Daoy (cell line): ENCODE results near the gene GOLGA8M. TPM values are rescaled to one million over a fixed set of nuclear protein-coding genes. Genes with fewer than 3 reads are reported as not detected.
"Not testable (repeated sequence)": the region's sequence is repeated elsewhere in the genome, so short reads cannot be mapped to it uniquely, and the experiment has no call there.

Experiments used
- DNase-seq: peaks from one replicate; pipeline ENCODE4 v3.0.0-alpha.2; 2015; ENCODE audit warnings: low read depth
- total RNA-seq: library from RNA; depleted of rRNA; stranded (reverse); fragments of >200 nt; shearing (Covaris generic); gene quantifications from 2 replicates; pipeline ENCODE4 v1.2.3, GENCODE V29; 2014; rRNA removed

Gene GOLGA8M, protein sequence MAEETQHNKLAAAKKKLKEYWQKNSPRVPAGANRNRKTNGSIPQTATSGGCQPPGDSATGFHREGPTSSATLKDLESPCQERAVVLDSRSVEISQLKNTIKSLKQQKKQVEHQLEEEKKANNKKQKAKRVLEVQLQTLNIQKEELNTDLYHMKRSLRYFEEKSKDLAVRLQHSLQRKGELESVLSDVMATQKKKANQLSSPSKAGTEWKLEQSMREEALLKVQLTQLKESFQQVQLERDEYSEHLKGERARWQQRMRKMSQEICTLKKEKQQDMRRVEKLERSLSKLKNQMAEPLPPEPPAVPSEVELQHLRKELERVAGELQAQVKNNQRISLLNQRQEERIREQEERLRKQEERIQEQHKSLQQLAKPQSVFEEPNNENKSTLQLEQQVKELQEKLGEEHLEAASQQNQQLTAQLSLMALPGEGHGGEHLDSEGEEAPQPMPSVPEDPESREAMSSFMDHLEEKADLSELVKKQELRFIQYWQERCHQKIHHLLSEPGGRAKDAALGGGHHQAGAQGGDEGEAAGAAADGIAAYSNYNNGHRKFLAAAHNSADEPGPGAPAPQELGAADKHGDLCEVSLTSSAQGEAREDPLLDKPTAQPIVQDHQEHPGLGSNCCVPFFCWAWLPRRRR
- not detected in 2 replicates for total RNA-seq

DNA sequence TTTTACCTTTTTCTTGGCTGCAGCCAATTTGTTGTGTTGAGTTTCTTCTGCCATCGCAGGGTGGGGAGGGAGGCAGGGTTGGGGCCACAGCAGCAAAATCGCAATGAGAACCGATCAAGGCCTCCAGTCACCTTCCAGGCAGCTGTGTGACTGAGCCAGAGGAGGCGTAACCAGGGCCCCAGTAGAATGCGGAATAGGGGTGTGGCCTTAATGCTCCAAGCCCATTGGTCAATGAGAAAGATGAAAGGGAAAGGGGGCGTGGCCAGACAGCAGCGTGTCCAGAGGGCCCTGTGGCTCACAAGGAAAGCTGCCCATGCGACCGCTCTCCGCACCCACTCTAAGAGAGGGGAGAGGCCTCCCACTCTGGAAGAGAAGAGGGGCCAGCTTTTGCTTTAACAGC, at the start of gene GOLGA8M:
Gene GOLGA8M, minus strand, starts transcription at position 152 of the 400 bp plus-strand sequence. Its CDS starts 98 bp downstream, at position 54.
- DNase-seq: not testable (repeated sequence)

DNA sequence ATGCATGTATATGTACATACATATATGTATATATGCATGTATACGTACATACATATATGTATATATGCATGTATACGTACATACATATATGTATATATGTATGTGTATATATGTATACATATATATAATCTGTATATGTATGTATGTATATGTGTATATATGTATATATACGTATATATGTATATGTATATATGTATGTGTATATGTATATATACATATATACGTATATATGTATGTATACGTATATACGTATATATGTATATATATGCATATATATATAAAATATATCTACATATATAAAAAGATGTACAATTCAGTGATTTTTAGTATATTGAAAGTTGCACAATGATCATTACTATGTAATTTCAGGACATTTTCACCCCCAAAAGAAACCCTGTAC, 30.7 kb upstream of the GOLGA8M start:
- not testable (repeated sequence) for DNase-seq

DNA sequence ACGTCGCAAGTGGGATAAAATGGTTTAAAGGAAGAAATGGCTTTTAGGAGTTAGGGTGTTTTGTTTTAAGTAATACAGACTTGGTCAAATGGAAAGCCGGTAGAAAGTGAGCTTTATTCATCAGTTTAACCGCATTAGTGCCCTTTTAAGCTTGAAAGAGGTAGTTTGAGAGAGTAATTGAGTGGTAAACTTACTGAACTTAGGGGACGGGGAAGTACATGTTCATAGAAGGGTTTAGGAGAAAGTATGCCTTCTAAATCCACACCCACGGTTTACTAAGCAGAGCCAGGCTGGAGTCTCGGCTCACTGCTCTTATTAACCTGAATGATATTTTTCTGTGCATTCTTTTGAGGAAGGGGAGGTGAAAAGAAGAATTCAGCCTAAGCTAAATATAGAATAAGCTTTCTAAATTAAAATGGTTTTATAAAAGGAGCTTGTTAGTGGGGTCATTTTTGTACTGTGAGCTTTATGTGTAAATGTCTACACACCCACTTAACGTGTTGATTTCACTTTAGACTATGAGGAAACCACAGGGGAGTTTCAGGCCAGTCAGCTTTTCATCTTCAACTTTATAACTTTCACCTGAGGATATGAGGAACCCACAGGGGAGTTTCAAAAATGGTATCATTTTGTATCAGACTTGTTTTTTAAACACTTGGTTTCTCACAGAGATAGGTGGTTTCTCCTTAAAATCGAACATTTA, 26.5 kb upstream of the GOLGA8M start:
- DNase-seq: not testable (repeated sequence)

- DNase-seq: not testable (repeated sequence)
These were observed 26.0 kb upstream of the GOLGA8M start for GRCh38 chr15:28738200-28738561.

GRCh38 chr15:28737521-28738199, 25.4 kb upstream of the GOLGA8M start:
- peak; percentile 21 for DNase-seq

DNA sequence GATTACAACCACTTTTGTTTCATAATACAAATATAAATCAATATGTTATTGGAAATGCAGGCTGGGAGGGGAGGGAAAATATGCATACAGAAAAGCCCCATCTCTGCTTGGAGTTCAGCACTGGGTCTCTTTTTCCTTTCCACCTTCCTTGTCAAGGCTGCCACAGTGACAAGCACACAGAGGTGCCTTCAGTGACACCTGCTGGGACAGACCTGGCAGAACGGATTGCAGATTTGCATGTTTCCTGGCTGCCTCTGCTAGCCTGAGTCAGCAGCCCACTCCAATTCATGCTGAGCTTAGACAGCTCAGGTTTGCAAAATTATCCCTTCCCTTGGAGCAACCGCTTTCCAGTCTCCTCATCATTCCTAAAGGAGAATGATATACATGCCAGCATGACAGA, 15.8 kb upstream of the GOLGA8M start:
- peak; percentile 30 for DNase-seq

DNA sequence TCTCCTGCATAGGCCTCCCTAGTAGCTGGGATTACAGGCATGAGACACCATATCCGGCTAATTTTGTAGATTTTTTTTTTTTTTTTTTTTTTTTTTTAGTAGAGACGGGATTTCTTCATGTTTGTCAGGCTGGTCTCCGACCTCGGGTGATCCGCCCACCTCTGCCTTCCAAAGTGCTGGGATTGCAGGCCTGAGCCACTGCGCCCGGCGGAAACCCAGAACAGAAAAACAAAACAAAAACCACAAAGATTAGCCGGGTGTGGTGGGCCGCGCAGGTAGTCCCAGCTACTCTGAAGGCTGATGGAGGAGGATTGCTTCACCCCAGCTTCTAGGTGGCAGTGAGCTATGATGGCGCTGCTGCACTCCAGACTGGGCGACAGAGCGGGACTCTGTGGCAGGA, 14.8 kb upstream of the GOLGA8M start:
- DNase-seq: not testable (repeated sequence)

DNA sequence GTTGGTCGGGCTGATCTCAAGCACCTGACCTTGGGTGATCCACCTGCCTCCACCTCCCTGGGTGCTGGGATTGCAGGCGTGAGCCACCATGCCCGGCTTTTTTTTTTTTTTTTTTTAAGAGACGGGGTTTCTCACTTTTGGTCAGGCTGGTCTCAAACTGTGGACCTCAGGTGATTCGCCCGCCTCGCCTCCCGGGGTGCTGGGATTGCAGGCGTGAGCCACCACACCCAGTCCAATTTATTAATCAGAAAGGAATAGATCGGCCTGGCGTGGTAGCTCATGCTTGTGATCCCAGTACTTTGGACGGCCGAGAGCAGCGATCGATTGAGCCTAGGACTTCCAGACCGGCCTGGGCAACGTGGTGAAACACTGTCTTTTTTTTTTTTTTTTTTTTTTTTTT, 13.9 kb upstream of the GOLGA8M start:
- no peak for DNase-seq

DNA sequence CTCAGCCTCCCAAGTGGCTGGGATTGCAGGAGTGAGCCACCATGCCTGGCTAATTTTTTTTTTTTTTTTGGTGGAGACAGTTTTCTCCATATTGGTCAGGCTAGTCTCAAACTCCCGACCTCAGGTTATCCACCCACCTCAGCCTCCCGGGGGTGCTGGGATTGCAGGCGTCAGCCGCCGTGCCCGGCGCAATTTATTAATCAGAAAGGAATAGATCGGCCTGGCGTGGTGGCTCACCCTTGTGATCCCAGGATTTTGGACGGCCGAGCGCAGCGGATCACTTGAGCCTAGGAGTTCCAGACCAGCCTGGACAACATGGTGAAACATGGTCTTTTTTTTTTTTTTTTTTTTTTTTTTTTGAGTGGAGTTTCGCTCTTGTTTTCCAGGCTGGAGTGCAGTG, 13.3 kb upstream of the GOLGA8M start:
- no peak for DNase-seq

DNA sequence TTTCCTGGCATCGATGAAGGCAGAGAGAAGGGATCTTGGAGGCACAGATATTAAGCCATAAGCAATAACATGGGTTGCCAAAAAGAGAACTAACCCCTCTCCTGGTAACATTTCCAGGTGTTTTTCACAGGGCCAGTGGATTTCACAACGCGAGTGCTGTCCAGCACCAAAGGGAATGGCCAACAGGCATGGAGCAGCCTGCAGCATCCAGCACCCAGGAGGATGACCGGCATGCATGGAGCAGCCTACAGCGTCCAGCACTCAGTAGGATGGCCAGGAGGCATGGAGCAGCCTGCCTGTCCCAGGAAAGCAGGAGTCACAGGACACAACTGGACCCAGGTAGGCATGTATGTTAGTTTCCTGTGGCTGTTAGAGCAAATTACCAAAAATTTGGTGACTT, 11.8 kb upstream of the GOLGA8M start:
- DNase-seq: not testable (repeated sequence)

GRCh38 chr15:28719626-28720025, 7.4 kb upstream of the GOLGA8M start:
- not testable (repeated sequence) for DNase-seq

DNA sequence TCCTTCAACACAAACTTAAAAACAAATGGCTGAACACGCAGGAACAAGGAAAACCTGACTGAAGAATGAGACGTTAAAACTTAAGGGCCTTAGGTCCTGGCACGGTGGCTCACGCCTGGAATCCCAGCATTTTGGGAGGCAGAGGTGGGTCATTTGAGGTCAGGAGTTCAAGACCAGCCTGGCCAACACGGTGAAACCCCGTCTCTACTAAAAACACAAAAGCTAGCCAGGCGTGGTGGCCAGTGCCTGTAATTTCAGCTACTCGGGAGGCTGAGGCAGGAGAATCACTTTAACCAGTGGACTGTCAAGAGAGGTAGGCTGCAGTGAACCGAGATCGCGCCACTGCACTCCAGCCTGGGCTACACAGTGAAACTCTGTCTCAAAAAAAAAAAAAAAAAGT, 6.4 kb upstream of the GOLGA8M start:
- not testable (repeated sequence) for DNase-seq

- peak; percentile 32 for DNase-seq
These were observed 2.0 kb upstream of the GOLGA8M start for GRCh38 chr15:28714176-28714575.

DNA sequence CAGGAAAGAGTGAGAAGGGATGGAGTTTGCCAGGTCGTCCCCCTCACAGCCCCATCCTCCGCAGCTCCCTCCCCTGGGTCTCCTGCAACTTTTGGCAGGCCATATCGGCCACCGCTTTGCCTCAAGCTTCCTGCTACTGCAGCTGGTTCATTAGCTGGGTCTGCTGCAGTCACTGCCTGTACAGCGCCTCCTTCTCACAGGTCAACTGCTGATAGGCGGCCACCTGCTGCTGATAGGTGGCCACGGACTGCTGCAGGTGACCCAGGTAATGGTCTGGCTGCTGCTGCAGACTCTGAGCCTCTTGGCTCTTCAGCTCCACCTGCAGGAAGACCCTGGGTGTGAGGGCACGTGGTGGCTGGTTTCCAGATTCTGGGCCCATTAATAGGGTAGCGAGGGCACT, 8.3 kb downstream of the GOLGA8M start:
- not testable (repeated sequence) for DNase-seq

DNA sequence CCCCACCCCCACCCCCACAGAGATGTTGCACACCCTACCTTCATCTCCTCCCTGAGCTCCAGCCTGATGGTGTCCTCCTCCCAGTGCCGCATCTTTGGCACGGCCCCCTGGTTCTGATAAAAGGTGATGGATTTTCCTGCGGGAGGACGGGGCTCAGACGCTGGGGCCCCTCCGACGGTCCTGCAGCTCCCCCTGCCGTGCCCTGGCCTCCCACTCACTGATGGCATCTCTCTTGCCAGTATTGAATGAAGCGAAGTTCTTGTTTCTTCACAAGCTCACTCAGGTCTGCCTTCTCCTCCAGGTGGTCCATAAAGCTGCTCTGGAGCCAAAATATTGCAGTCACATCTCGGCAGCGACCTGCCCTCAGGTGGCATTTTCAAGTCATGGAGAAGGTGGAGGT, 9.8 kb downstream of the GOLGA8M start:
- DNase-seq: not testable (repeated sequence)

DNA sequence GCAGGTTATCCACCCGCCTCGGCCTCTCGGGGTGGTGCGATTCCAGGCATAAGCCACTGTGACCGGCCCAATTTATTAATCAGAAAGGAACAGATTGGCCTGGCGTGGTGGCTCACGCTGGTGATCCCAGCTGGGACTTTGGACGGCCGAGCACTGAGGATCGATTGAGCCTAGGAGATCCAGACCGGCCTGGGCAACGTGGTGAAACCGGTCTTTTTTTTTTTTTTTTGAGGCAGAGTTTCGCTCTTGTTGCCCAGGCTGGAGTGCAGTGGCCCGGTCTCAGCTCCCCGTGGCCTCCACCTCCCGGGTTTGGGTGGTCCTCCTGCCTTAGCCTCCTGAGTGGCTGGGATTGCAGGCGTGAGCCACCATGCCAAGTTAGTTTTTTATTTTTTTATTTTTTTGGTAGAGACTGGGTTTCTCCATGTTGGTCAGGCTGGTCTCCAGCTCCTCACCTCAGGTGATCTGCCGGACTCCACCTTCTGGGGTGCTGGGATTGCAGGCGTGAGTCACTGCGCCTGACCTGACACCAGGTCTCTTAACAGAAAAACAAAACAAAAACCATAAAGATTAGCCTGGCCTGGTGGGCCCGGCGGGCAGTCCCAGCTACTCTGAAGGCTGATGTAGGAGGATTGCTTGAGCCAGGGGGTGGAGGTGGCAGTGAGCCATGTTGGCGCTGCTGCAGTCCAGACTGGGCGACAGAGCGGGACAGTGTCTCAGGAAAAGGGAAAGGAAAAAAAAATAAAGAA, 18.0 kb downstream of the GOLGA8M start:
- not testable (repeated sequence) for DNase-seq

DNA sequence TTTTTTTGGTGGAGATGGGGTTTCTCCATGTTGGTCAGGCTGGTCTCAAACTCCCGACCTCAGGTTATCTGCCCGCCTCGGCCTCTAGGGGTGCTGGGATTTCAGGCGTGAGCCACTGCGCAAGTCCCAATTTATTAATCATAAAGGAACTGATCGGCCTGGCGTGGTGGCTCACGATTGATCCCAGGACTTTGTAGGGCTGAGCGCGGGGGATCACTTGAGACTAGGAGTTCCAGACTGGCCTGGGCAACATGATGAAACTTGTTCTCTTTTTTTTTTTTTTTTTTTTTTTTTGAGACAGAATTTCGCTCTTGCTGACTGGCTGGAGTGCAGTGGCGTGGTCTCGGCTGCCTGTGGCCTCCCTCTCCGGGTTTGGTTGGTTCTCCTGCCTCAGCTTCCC, 19.2 kb downstream of the GOLGA8M start:
- not testable (repeated sequence) for DNase-seq

- not testable (repeated sequence) for DNase-seq
These were observed 38.7 kb downstream of the GOLGA8M start for GRCh38 chr15:28673533-28673932.

- not testable (repeated sequence) for DNase-seq
These were observed 40.1 kb downstream of the GOLGA8M start for GRCh38 chr15:28672122-28672521.

GRCh38 chr15:28666402-28666801, 45.8 kb downstream of the GOLGA8M start:
- DNase-seq: not testable (repeated sequence)

DNA sequence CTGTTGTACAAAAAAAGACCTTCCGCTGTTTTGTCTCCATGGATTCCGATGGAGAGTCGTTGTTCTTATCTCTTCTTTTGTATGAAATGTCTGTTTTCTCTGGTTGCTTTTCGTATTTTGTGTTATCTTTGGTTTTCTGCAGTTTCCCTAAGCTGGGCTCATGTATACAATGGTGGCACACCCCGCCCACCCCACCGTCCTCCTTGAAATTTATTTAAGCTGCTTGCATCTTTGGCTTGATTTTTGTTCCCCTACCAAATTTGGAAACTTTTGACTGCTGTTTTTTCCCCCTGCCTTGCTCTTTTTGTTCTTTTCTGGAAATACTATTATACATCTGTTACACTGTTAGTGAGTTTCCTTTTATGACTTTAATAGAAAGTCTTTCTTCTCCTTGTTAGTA, 47.6 kb downstream of the GOLGA8M start:
- DNase-seq: not testable (repeated sequence)
